NCI-H748 treated with DMSO at 0.1 percent for 48 hours (cell line): ENCODE data around the gene MYH2.
"Not testable (repeated sequence)": the region's sequence is repeated elsewhere in the genome, so short reads cannot be mapped to it uniquely, and the experiment has no call there.

Experiments
- DNase-seq: peaks from one replicate; lab custom pipeline; 2025; lab: John Stamatoyannopoulos, UW

The MYH2 gene

DNA sequence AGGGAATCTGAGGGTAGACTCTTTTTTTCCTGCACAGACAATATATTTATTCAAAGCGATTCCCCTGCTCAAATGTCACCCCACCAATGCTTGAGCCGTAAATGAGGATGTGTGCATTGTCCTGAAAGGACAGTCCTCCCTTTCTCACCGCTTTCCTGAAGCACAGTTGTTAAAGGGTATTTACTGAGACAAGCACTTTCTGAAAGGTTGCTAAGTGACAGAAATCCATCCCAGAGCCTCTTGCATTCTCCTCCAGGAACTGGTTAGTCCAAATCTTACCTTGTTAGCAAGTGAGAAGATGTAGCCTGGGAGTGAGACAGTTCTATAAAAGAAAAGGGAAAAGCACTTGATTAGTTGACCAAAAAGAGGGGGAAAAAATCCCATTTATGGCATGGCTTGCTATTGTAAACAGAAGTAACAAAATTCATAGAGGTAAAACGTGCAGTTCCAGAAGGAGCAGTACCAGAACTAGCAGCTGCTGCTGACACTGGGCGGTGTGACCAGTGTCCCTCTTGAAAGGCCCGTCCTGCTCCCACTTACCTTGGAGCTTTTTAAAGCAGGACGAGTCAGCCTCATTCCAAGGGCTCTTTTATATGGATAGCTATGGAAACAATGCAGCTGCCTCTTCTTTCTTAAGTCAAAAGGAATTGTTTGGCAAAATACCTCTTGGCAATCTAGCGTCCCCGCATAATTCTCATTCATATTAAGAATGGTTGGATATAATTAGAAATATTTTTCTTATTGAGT is at the start of gene MYH2:
Gene MYH2, minus strand, starts transcription at position 563 of the 747 bp plus-strand sequence. CDS start 1,738 bp downstream, outside the sequence.
- DNase-seq, result no peak

DNA sequence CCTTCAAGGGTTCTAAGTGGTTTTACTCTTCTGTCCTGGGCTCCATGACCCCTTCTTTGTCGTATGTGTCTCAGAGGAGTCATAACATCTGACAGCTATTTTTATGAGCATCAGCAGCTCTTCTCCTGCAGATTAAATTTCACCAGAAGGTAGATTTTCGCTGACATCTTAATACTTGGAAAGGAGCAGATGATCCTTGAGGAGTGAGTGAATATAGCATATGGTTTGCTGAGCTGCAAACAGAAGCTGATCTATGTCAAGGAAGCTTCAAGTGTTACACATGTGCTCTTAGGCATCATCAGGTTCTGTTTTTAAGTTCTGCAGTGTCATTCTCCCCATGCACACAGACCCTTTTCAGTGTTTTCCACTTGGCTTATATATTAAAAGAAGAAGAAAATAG is 49.2 kb upstream of the MYH2 start:
- no peak for DNase-seq

DNA sequence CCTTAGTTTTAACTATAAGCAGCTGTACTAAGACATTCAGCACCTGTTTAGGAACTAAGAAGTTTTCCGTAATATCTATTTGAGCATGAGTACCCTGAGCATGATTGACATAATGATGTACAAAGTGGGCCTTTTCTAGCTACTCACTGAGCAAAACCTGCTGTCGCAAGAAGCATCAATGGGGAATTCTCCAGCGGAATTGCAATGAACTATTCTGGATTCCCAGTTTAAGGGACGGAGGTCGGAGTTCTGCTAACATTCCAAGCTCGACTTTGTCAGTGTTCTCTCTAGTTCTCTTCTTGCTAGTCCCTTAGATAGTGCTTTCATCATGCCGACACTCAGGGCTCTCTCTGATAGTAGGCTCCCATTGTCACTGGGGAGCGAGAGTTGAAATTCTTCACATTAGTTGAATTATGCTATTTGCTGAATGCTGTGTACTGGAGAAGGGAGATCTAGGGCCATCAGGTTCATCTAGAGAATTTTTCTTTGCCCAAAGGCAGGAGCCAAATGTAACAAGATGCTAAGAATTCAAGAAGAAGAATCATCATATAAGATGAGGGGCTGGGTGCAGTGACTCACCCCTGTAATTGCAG is 40.2 kb upstream of the MYH2 start:
- DNase-seq, result no peak

DNA sequence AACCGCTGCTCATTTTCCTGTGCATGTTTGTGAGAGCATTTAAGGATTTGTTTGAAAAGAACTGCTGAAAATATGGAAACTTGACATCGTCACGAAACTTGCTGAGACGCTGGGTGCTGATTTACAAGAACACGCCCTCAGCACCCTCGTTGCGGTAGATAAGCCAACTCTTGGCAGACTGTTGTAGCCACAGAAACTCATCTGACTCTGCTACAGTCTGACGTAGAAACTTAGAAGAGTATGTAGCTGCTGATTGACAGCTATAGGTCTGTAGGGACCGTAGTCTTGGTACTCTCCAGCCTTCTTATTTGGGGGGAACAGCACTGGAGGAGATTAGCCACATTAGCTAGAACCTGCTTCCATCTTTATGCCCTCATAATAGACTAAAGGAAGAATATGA is 36.1 kb upstream of the MYH2 start:
- DNase-seq, result no peak

DNA sequence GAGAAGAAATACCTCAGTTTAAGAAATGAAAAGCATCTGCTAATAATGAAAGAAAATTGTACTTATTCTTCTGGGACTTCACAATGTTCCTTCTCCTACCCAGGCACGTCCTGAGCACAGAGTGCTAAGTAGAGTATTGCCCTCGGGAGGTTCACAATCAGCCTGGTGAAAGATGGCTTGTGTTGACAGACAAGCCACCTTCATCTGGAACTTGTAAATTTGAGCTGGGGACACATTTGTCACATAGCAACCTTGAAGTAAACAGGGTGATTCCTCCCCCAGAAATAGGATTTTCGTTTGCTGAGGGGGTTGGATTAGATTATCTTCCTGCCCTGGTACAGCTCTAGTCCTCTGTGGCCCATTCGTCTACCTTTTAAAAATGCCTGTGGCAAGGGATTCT is 34.4 kb upstream of the MYH2 start:
- no peak for DNase-seq

DNA sequence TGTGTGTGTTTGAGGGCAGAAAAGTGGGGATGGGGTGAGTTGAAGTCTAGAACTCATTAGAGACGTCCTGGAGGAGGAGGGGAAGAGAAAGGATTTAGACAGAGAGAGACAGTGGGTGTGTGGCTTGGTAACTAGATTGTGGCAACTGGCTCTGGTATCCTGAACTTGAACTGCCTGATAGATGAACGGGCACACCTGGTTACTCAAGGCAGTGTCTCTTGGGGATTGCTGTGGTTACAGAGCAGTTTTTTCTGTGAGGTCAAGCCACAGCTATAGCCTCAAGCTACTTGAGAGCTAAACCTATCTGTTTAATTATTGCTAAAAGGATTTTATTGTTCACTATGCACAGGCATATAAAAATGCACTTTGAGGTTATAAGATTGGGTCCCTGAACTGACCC is 29.8 kb upstream of the MYH2 start:
- no peak for DNase-seq

DNA sequence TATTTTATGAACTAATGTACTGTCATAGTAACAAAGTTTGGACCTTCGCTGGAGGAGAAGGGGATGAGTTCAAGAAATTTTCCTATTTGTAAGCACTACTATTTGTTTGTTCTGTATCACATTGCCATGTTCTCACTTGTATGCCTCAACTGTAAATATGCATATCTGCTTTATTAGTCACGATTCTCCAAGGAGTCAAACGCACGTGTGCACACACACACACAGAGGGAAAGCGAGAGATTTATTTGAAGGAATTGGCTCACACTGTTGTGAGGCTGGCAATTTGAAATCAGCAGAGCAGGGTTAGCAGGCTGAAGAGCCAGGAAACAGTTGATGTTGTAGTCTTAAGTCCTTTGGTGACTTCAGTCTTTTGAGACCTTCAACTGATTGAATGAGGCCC is 24.9 kb upstream of the MYH2 start:
- DNase-seq, result no peak

DNA sequence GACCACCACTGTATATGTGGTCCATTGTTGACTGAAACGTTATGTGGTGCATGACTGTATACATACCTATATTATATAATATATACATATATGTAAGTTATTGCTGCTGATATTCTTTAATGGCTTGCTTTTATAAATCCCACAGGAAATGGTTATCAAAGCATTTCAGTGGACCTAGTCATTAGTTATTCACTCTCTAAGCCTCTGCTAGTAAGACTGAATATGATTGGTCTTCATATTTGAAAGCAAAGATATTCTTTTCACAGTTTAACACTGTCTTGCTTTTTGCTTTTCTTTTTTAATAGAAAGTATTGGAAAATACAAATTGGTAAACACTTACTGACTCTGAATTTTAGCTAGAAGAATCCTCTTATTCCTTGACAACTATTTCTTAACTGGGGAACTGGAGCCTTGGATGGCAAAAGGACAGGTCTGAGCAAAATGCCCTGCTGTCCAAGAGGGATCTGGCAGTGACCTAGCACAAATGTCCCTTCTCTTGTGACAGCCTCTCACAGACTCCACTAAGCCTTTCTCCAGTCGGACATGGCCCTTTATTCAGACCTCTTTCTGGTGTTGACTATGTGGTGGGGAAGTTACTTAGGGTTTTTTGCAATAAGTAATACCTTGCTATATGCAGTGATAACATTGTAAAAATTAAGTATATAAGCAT is 14.7 kb upstream of the MYH2 start:
- no peak for DNase-seq

DNA sequence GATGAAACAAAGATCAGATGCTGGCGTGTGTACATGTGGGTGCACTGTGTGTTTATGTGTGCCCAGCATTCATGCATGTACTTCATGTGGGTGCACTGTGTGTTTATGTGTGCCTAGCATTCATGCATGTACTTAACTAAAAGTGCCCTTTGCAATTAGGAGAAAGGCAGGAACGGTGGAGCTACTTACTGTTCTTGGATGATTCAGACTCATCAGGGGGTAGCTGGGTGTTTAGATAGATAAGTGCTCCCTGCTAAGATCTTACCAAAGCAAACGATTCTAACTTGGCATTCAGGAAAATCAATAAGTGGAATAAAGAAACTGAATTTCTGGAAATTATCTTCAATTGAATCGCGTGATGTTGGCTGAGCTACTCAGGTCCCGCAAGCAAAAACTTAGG is 8.6 kb upstream of the MYH2 start:
- no peak for DNase-seq

DNA sequence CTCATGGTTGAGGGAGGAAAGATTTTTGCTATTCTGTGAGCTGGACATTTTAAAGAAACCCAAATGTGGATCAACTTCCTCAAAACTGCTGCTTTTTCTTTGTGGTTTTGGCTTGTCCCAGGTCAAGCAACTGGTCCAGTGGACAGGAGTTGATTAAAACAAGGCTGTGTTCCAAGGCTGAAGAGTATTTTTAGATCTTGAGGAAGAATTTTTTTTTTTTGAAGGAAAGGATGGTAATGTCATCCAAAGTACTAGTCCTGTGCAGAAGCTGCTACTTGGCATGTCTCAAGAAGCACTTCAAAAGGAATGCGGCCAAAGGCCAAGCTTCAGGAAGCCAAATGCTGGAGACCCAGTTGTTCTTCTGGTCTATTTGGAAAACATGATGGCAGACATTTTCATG is 8.0 kb upstream of the MYH2 start:
- DNase-seq, result no peak

DNA sequence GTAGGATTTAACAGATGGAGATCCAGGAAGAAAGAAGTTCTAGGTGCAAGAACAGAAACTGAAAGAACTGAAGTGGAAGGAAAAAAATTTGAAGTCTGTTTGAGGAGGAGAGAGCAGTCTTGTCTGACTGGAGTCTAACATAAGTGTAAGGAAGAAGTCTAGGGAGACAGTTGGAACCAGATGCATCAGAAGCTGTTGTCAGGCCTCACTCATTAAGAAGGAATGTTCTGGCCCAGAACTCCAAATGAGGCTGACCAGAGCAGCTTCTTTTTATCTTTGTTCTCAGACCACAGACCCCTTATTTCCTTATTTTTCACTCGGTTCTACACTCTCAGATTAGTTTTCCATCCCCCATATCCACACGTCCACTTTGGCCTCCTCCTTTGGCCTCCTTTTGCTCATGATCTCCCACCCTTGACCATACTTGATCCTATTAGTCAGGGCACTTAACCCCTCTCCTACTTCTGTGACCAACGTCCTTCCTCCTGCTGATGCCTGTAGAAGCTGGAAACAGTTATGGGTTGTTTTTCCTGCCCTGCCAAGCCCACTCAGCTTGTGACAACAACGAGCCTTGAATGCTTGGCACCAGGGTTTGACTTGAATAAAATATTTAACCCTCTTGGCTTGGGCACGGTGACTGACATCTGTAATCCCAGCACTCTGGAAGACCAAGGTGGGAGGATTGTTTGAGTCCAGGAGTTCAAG is 7.0 kb upstream of the MYH2 start:
- DNase-seq, result no peak

DNA sequence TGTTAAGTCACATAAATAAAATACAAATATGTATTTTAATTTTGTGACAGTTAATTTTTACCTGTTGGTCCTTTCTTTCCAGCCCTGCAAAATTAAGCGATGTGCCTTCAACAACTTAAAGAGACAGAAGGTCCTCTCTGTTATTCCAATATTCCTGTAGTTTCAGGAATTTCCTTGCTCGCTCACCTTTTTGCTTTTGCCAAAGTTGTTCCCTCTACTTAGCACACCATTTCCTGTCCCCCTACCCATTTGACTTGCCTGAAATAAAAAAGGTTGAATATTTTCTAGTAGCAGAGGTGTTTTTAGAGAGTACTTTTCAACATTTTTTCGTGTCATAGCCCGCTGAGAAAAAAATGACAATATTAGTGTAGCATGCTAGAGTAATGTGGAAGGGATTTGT is 556 bp upstream of the MYH2 start:
- no peak for DNase-seq

DNA sequence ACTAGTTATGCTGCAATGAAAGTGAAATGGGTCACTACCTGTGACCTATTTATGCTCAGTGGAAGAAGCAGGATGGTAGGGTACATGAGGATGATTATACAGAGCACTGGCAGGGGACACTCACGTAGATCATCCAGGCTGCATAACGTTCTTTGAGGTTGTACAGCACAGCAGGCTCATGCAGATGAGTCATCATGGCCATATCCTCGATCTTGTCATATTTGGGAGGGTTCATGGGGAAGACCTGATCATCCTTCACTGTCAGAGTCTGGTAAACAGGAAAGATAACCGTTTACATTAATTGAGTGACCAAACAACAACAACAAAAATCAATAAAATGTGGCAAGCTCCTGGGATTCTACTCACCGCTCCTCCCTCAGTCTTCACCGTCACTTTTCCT is 2.1 kb downstream of the MYH2 start:
- DNase-seq, result no peak

DNA sequence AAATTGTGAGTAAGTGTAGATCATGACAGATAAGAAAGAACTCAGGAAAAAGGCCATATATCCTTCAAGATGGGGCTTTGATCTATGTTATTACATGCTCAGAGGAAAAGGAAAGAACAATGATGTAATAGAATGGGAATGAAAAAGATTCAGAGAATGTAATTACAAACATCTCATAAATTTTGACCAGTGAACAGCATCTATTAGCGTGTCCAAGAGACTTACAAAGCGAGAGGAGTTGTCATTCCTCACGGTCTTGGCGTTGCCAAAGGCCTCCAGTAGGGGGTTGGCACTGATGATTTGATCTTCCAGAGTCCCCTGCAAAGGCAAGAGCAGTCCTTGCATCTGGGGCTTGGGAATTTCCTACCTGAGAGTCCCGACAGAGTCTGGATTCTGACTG is 6.0 kb downstream of the MYH2 start:
- DNase-seq, result not testable (repeated sequence)

DNA sequence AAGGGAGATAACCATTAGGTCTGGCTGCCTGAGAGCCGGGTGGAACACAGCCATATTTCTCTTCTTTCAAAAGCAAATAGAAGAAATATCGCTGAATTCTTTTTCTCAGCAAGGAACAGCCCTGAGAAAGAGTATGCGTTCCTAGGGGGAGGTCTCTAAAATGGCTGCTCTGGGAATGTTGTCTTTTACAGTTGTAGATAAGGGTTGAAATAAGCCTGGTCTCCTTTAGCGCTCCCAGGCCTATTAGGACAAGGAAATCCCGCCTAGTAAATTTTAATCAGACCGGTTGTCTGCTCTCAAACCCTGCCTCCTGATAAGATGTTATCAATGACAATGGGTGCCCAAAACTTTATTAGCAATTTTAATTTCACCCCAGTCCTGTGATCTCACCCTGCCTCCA is 8.3 kb downstream of the MYH2 start:
- not testable (repeated sequence) for DNase-seq

DNA sequence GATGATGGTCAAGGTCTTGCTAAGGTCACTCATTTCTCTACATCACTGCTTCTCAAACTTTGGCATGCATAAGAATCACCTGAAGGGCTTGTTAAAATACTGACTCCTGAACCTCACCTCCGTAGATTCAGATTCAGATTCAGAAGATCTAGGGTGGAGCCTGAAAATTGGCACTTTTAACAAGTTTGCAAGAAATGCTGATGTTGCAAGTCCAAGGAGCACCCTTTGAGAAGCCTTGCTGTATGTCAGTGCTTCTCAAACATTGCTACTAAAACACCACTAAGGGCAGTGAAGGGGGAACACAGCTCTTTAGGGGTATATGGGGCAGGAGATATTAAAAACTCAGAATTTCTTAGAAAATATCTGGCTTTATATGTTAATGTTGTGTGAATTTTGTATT is 17.4 kb downstream of the MYH2 start:
- no peak for DNase-seq

DNA sequence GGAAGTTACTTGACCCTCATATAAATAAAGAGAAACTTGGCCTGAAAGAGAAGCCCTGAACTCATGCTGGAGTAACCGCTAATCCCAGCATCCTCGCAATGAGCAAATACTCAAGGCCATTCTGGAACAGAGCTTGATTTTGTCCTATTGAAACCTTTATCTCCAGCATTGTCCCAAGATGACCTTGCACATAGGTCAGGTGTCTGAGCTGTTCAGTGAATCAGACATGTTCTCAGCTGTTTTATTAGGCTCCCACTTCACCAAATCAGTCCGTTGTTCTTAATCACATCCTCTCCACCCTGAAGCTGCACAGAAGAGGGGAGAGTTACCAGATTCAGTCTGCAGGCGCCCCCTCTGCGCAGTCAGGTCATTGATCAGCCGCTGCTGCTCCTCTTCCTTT is 22.0 kb downstream of the MYH2 start:
- DNase-seq, result no peak

DNA sequence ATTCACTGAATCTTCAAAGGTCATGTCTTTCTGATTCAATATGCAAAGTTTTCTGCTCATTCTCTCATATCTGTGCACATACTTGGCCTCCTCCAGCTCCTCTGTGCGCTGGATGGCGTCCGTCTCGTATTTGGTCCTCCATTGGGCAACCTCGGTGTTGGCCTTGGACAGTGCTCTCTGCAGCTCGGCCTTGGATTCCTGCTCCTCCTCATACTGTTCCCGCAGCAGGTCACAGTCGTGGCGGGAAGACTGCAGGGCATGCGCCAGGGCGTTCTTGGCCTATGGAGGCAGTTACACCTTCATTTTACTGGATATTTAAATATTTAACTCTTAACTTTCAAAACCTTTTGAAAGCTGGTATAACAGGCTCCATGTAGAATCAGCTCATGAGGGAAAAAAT is 22.9 kb downstream of the MYH2 start:
- no peak for DNase-seq

DNA sequence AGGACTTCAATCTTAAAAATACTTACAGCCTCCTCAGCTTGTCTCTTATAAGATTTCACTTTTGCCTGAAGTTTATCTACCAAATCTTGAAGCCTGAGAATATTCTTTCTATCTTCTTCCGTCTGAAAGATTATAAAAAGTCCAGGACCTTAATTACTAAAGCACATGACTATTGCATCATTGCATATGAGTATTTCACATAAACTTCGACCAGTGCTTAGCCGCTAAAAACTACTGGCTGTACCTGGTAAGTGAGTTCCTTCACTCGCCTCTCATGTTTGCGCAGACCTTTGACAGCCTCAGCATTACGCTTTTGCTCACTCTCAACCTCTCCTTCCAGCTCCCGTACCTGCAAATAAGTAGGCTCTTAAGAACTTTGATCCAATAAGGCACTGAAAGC is 26.4 kb downstream of the MYH2 start:
- no peak for DNase-seq

DNA sequence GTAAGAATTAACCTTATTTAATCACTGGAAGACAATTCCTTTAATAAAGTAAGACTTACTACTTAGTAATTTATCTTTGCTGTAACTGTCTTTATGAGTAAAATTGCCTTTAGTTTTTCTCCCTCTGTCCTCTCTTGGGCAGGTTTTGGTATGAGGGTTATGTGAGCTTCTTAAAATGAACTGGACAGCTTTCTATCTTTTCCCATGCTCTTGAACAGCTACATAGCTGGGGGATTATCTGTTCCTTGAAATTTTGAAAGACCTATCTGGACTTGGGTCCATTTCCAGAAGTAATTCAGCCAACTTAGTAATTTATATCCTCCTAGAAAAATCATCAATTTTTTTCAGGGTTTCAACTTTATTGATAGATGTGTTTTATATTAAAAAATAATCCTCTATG is 27.5 kb downstream of the MYH2 start:
- no peak for DNase-seq

DNA sequence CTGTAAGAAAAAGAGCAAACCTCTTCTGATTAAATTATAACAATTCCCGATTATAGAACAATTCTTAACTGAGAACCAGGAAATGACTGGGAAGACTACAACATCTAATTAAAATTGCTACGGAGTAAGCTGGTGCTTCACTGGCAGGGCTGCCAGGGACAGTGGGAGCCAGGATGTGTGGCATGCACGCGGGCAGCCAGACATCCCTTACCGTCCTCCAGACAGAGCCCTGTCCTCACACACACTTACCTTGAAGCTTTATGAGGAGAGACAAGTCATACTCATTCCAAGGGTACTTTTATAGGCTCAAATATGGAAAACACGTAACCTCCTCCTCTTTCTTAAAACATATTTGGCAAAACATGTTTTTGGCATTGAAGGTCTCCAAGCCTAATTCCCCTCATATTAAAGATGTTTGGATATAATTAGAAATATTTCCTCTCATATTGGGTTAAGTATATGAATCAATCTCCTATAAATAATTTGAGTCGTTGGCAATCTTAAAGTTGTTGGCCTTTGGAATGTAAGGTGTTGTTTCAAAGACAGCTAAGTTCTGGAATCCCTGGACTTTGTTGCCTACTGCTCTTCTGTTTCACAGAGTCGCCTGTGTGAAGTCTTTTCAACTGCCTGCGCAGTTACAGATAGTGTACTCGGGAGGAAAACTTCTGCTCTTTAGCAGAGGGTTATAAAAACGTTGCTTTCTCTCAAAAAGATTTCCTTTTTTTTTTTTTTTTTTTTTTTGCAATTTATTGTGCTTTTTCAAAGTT is 31.0 kb downstream of the MYH2 start, which contains the start of gene MYH1:
Gene MYH1, minus strand, starts transcription at position 272 of the 767 bp plus-strand sequence. CDS start 1,900 bp downstream, outside the sequence.
- DNase-seq, result no peak

DNA sequence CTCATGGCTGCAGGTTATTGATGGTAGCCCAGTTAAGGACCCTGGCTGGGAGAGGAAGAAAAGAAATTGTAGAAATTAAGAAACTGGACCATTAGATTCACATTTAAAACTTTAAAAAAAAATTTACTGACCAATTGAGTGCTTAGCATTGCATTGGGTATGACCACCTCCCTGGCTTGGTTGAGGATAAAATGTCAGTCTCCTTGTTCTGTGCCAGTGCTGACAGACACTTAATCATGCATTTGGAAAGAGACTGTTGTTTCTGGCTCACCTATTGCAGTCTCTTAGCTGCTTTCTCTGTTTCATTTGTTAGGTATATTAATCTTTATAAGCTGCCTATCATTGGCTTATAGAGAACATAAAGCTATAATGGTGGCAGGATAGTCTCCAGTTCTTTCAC is 32.8 kb downstream of the MYH2 start:
- DNase-seq, result no peak
